HL-60/S4 treated with phorbol 12-myristate 13-acetate at 8.2 ng/mL for 4 days and 3 days (cell line): ENCODE measurements around the gene C17orf67.
"Not testable (repeated sequence)": the region's sequence is repeated elsewhere in the genome, so short reads cannot be mapped to it uniquely, and the experiment has no call there.

Source experiments
- in situ Hi-C: fragments of 300-500 bp; cut with MboI; formaldehyde crosslinking; loops from 2 replicates; pipeline ENCODE4 v1.15.0; 2022; ENCODE audit warnings: low sequenced_read_pairs

The C17orf67 gene

DNA sequence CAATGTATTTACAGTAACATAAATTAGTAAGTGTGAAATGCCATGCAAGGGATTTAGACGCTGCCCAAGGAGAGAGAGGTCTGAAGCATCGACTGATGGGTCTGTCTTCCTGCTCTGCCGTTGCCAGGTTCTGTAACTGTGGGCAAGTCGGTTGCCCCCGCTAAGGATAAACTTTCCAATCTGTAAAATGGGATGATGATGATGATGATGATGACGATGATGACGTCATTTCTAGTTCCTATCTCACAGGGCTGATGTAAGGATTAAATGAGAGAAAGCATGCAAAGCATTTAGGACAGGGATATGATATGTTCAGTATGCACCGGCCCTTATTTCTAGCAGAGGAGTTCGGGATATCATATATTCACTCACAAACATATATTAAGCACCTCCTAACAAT, 54.8 kb downstream of the C17orf67 start:
- in situ Hi-C loops, result no loop called here

DNA sequence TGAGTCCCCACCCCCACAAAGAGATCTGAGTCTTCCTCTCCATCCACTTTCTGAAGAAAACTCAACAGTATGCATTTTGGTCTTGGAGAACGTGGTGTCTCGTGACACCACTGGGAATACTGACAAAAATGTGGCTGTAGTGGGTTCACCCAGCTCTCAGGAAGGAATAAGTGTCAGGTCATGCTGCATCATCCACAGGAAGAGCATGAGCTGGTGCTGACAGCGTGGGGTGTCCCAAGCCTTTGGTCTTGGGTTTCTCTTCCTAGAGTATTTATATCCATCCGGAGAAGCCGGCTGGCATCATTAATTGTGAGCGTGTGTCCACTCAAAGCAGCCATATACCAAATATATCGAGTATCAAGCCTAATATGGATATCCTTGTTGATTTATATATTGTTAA, 55.9 kb downstream of the C17orf67 start:
- in situ Hi-C loops, result no loop called here

- in situ Hi-C loops, result no loop called here
Measured at GRCh38 chr17:56774650-56775049, 59.1 kb downstream of the C17orf67 start.

DNA sequence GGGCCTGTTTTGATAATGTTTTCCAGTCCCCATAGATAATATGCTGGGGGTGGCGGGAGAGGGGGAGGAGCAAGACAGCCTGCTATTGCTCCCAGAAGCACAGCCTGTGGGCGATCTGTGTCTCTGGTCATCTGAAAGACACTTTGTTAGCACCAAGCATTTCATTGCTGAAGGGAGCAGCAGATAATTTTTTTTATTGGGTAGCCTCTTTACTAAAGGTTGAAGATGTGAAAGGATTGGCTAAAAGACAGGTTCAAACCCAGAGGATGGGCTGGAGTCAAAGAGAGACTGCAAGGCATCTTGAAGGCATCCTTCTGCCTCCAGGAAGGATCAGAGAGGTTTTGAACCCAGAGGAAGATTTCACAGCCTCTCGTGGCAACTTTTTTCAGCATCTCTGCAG, 60.6 kb downstream of the C17orf67 start:
- in situ Hi-C loops, result no loop called here

DNA sequence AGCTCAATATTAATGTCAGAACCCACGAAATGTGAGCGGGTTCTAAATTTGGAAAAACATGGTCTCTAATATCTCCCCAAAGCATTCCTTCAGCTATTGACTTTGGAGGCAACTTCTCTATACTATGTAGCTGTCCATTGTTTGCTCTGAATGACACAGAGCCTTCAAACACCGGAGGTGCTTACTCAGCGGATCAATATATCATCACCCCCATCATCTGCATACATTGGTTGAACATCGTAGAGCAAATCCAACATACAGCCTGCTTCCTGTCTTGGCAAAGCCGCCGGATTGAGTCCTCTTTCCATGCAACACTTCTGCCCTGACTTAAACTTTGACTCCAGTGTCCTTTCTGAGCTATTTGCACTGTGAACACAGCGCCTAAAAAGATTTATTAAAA, 61.3 kb downstream of the C17orf67 start:
- in situ Hi-C loops, result no loop called here

GRCh38 chr17:56771975-56772374, 61.7 kb downstream of the C17orf67 start:
- in situ Hi-C loops, result no loop called here

DNA sequence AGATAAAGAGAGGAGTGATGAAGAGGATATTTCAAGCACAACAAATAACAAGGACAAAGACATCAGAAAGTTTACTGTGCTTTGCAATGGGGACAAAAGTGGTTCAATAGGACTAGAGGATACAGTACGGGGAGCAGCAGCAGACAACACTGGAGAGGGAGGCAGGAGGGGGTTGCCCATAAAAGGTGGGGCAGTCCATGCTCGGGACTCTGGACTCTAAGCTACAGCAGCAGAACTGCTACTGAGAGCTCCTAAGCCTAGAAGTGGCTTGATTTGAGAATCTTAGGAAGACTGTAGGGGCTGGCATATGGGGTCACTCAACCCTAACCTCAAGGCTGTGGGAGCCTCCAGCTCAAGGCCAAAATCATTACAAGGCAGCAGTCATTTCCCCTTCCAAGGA, 62.2 kb downstream of the C17orf67 start:
- in situ Hi-C loops, result no loop called here

DNA sequence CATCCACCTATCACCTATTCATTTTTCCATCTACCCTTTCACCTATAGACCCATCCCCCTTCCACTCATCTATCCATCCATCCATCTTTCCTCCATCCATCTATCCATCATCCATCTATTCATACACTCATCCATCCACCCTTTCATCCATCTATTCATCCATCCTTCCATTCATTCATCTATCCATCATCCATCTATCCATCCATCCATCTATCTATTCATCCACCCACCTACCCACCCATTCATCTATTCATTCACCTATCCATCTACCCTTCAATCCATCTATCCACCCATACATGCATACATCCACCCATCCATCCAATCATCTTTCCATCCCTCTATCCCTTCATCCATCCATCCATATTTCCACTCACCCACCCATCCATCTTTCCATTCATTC, 63.3 kb downstream of the C17orf67 start:
- in situ Hi-C loops, result no loop called here

GRCh38 chr17:56765449-56765848, 68.3 kb downstream of the C17orf67 start:
- in situ Hi-C loops, result no loop called here

- in situ Hi-C loops, result no loop called here
Measured at GRCh38 chr17:56762988-56763387, 70.7 kb downstream of the C17orf67 start.

- in situ Hi-C loops, result no loop called here
Measured at GRCh38 chr17:56762144-56762543, 71.6 kb downstream of the C17orf67 start.

DNA sequence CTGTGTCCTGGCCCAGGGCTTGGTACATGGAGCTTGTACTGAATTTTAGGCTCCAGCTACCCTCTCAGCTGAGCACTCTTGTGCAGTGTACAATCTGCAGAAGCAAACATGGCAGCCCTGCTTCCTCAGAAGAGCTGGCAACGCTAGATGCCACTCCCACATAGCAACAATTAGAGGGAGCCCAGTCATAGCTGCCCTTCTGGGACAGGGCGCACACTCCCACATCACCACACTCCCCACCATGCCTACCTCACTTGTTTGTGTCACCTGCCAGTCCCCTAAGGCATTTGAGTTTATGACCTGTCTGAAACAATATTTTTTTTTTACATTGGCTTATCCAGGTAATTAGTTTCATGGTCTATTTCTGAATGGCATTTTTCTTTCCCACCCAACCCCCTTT, 72.3 kb downstream of the C17orf67 start:
- in situ Hi-C loops, result no loop called here

GRCh38 chr17:56757611-56758010, 76.1 kb downstream of the C17orf67 start:
- in situ Hi-C loops, result not testable (repeated sequence)

GRCh38 chr17:56756536-56756935, 77.2 kb downstream of the C17orf67 start:
- in situ Hi-C loops, result no loop called here

- in situ Hi-C loops, result no loop called here
Measured at GRCh38 chr17:56755310-56755709, 78.4 kb downstream of the C17orf67 start.

GRCh38 chr17:56754523-56755208, 79.1 kb downstream of the C17orf67 start:
- in situ Hi-C loops, result no loop called here

GRCh38 chr17:56752263-56752836, 81.4 kb downstream of the C17orf67 start:
- in situ Hi-C loops, result no loop called here

DNA sequence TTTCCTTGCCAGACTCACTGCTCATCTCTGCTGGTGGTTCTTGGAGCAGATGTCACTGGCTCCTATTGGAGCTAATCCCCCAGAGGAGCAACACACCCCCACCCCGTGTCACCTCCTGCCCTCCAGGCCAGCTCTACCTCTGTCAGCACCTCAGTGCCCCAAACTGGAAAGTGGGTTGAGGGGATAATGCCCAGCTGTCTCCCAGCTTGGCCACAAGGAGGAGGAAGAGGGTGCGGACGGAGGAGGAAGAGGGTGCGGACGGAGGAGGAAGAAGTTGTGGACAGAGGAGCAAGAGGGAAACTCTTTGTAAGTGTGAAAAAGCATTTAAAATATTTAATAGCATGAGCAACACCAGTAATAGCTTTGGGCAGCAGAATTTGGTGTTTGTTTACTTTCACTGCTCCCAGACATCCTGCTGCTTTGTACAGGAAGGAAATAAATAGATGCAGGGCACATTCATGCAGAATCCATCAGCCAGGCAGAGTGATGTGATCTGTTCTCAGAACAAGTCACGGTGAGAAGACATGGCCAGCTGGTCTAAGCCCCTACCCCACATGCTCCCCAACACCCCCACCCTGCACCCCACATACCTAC, 82.5 kb downstream of the C17orf67 start:
- in situ Hi-C loops, result no loop called here

- in situ Hi-C loops, result no loop called here
Measured at GRCh38 chr17:56744721-56745120, 89.0 kb downstream of the C17orf67 start.

DNA sequence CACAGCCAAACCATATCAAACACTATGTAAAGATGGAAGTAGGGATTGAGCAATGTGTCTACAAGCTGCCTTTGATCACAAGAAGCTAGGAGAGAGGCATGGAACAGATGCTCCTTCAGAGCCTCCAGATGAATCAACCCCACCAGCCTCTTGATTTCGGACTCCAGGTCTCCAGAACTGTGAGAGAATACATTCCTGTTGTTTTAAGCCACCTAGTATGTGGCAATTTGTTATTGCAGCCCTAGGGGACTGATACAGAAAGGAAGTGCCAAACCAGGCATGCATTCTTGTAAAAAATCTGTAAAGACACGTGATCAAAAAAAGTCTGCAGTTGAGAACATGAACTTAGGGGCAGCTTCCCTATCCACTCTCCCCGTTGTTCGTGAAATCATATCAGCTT, 91.1 kb downstream of the C17orf67 start:
- in situ Hi-C loops, result no loop called here
